DMS153 (cell line): Measurements from ENCODE around the gene G2E3.
"Not testable (repeated sequence)": the region's sequence is repeated elsewhere in the genome, so short reads cannot be mapped to it uniquely, and the experiment has no call there.

Experiments used
- DNase-seq: peaks from one replicate; lab custom pipeline; 2025; lab: John Stamatoyannopoulos, UW

The G2E3 gene

GRCh38 chr14:30559638-30560091, 707 bp downstream of the G2E3 start:
- DNase-seq, result no peak

- no peak for DNase-seq
Measured at GRCh38 chr14:30560581-30560980, 1.6 kb downstream of the G2E3 start.

- DNase-seq, result no peak
Measured at GRCh38 chr14:30564235-30564867, 5.4 kb downstream of the G2E3 start.

GRCh38 chr14:30564868-30565248, 5.9 kb downstream of the G2E3 start:
- no peak for DNase-seq

- no peak for DNase-seq
Measured at GRCh38 chr14:30569216-30569902, 10.4 kb downstream of the G2E3 start.

GRCh38 chr14:30569903-30570226, 10.9 kb downstream of the G2E3 start:
- no peak for DNase-seq

GRCh38 chr14:30572237-30572636, 13.3 kb downstream of the G2E3 start:
- no peak for DNase-seq

- DNase-seq, result no peak
Measured at GRCh38 chr14:30572771-30573170, 13.8 kb downstream of the G2E3 start.

- DNase-seq, result no peak
Measured at GRCh38 chr14:30573226-30573814, 14.4 kb downstream of the G2E3 start.

- DNase-seq, result no peak
Measured at GRCh38 chr14:30573966-30574365, 15.0 kb downstream of the G2E3 start.

- not testable (repeated sequence) for DNase-seq
Measured at GRCh38 chr14:30574777-30575176, 15.8 kb downstream of the G2E3 start.

GRCh38 chr14:30576333-30576732, 17.4 kb downstream of the G2E3 start:
- DNase-seq, result not testable (repeated sequence)

- no peak for DNase-seq
Measured at GRCh38 chr14:30580616-30581282, 21.8 kb downstream of the G2E3 start.

GRCh38 chr14:30581283-30581625, 22.3 kb downstream of the G2E3 start:
- no peak for DNase-seq

GRCh38 chr14:30582376-30582775, 23.4 kb downstream of the G2E3 start:
- DNase-seq, result no peak

GRCh38 chr14:30584058-30584630, 25.2 kb downstream of the G2E3 start:
- no peak for DNase-seq

- DNase-seq, result no peak
Measured at GRCh38 chr14:30585204-30585603, 26.2 kb downstream of the G2E3 start.

GRCh38 chr14:30587141-30587540, 28.2 kb downstream of the G2E3 start:
- DNase-seq, result no peak

- DNase-seq, result no peak
Measured at GRCh38 chr14:30588873-30589272, 29.9 kb downstream of the G2E3 start.

GRCh38 chr14:30596935-30597334, 38.0 kb downstream of the G2E3 start:
- DNase-seq, result no peak

- no peak for DNase-seq
Measured at GRCh38 chr14:30597504-30597903, 38.5 kb downstream of the G2E3 start.
